Stimulated activated CD4-positive, alpha-beta T cell treated with anti-CD3 and anti-CD28 coated beads, Interleukin-15, amount 100 ng/mL, for 1 hour (primary cell): Measurements from ENCODE around the gene TDRD10.

Experiments used
- DNase-seq, 2 donors: peaks; one replicate each; pipeline ENCODE4 v3.0.0-alpha.2; 2020; ENCODE audit warnings: low read depth in 1 of 2, low spot score in 1 of 2

TDRD10 gene

DNA sequence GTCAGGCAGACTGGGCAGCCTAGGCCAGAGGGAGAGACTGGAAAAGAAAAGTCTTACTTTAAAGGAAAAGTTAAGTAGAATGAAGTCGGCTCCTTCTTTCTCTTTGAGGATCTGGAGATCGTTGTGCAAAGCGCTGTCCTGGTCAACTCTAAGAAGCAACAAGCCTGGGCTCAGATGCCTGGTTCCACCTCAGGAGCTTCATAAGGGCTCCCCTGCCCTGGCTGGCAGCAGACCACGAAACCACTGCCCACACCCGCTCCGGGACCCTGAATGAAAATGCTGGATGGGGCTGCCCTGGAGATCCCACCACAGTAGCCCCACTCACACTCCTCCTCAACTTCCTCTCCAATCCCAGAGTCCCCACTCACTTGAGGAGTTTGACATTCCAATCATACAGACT lies 50.0 kb downstream of the TDRD10 start:
- no peak for DNase-seq

DNA sequence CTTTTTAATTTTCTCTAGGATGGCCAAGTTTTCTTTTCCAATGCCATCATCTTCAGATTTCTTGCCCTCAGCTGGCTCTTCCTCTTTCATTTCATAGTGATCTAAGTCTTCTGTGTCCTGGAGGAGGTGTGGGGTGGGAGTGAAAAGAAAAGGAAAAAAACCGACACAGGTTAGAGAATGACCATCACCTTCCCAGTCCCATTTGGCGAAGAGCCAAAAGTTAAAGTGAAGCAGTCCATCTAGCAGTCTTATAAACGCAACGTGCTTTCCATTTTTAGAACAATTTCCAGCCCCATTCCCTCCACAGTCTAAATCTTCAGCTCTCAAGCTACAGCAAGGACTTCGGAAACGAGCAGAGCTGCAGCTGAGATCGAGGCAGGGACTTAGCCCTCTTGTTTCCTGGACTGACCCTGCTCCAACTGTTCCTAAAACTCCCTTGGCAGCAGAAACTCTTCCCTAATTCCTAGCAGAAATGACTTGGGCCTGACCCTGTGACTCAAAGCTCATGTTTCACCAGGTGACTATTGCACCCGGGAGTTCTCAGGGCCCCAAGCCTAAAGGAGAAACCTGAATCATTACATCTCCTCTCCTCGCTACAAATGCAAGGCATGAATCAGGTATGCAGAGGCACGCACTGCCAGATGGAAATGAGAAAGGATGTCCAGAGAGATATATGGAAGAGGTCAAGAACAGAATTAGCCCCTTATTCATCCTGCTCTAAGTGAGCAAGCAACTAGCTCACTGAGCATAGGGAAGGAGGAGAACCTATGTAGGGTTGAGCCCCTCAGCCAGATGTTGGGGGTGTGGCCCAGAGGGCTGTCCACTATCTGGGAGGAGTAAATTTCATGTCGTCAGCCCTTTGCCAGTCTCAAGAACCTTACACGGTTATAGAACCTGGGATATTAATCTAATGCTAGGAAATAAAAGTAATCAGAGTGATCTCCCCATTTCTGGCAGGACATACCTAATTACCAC lies 51.3 kb downstream of the TDRD10 start:
- DNase-seq, result no peak

DNA sequence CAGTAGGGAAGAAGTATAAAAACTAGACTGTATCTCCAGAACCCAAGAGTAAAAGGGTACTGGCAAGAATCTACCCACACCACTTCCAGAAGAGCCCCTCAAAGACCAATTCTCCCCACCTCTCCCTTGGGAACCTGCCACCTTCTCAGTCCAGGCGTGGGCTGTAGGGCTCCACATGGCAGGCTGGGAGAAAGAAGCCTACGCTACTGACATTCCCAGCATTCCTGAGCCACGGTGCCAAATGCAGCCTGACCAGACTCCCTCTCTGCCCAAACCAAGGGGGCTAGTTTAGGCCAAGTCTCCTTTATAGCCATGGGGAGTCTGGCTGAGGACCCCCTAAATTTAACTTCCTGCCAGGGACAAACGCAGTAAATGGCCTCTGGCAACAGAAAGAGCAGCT lies 54.4 kb downstream of the TDRD10 start:
- DNase-seq, result no peak

DNA sequence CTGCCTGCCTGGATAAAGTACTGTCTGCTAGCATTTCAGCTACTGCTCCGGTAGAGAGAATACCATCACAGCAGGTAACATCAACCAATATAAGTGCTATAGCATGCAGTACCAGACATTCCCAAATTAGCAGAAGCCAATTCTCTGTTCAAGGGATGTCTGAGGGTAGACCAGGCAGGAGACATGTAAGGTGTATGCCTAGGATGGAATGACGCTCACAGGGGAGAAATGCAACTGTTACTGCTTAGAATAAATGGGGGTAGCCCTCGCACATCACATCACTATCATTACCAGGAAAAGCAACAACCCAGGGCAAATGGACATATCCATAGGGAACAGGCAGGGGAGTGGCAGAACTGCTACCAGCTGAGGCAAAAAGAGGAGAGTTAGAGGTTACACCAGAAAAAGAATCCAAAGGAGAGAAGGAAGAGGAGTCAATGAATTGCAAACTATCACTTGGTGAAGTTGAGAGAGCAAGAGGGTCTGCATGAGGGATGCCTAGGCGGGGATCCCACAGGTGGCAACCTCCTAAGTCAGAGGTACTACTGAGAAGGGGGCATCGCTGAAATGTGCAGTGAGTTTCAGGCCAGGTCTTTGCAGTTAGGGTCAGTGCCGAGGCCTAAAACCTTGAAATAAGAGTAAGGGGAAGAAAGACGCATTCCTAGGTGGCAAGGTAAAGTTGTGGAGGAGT lies 55.4 kb downstream of the TDRD10 start:
- DNase-seq, result no peak

DNA sequence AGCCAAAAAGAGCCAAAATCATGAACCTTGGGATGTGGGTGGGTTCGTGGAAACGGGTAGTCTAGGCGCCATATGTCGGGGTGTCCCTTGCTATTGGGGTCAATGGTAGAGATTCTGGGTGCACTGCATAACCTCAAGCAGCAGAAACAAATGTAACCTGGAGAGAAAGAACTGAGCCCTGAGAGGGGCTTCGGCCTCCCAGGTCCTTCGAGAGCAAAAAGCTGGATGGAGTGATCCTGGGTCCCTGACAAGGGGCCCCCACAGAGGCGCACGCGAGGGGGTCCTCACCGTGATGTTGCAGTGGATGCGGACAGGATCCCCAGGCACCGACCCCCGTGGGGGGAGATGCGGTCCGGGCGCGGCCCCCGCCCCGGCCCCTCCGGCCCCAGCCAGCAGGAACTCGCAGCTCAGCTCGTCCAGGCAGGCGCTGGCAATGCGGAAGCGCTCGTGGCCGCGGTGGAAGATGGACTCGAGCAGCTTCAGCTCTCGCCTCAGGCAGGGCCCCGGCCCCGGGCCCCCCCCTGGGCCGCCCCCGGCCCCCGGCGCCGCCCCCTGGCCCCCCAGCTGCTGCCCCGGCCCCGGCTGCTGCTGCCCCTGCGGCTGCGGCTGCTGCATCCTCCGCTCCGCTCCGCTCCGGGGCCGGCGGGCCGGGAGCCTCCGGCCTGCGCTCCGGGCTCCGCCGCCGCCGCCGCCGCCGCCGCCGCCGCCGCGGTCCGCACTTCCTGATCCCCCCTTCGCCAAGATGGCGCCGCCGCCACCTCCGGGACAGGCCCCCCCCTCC lies 56.1 kb downstream of the TDRD10 start, which contains the start of gene UBE2Q1:
Gene UBE2Q1, minus strand, starts transcription at position 724 of the 781 bp plus-strand sequence. Its CDS starts 109 bp downstream, at position 615.
- no peak for DNase-seq

DNA sequence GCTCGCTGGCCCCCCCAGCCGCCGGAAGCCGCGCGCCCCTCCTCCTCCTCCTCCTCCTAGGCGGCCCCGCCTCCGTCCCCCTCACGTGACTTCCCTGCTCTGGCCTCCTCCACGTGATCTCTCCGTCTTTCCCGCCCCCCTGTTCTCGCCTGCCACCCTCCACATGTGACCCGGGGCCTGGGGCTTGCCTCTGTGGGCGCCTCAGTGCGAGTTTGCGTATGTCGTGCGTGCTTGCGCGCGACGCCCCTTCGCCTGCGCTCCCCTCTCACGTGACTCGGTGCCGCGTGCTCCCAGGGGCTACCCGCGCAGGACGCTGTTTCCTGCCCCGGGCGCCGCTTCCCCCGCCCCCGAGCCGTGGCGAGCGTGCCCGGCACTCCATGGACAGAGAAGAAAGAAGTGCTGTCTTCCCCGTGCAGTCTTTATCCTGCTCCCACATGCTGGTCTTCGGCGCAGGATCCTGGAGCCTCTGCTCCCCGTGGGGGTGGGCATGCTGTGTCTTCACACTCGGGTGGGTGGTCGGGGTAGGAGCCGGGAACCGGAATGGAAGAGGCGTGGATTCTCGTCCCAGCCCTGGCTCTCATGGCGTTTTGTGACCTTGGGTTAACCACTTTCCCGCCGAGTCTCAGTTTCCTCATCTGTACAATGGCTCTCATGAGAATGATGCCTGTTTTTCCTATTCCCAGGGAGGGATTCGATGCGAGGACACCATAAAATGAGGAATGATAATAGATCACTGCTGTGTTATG lies 56.9 kb downstream of the TDRD10 start:
- peak; percentile 98 to 99 for DNase-seq

DNA sequence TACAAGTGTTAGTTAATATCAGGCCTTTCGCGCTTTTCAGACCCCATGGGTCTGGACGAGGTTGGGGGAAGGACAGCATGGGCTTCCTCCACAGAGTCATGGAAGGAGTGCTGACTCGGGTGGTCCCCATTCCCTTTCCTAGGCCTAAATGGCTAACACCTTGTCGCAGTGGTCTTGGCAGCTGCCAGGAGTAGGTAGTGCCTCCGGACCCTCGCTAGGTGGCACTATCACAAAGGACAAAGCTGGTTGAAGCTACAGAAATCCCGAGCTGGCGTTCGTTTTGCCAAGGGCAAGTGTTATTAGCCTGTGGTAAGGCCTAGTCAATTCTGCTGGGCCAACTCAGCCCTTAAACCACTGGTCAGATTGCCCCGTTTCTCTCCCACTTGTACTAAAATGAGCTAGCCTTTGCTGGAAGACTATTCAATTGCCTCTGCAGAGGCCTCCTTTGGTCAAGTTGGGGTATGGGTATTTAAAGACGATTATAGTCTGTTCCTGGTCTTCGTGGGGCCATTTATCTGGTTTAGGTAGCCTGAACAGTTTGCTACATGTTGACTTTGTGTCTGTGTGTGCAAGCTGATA lies 57.5 kb downstream of the TDRD10 start:
- DNase-seq, result peak; percentile 53 to 57

DNA sequence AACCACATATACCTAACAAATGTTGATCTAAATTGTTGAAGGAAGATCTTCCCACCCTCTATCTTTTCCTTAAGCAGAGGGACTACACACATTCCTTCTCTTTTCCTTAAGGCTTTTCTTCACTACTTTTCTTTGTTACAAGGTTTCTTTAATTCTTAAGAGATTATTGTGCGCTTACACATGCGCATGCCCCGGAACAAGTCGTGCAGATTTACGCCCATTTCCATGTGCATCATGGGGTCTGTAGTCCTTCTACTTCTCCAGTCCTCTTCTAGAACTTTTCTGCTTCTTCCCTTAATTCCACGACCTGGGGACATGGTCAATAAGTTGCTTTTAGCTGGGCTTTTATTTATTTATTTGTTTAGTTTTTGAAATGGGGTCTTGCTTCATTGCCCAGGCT lies 63.9 kb downstream of the TDRD10 start:
- DNase-seq, result no peak

DNA sequence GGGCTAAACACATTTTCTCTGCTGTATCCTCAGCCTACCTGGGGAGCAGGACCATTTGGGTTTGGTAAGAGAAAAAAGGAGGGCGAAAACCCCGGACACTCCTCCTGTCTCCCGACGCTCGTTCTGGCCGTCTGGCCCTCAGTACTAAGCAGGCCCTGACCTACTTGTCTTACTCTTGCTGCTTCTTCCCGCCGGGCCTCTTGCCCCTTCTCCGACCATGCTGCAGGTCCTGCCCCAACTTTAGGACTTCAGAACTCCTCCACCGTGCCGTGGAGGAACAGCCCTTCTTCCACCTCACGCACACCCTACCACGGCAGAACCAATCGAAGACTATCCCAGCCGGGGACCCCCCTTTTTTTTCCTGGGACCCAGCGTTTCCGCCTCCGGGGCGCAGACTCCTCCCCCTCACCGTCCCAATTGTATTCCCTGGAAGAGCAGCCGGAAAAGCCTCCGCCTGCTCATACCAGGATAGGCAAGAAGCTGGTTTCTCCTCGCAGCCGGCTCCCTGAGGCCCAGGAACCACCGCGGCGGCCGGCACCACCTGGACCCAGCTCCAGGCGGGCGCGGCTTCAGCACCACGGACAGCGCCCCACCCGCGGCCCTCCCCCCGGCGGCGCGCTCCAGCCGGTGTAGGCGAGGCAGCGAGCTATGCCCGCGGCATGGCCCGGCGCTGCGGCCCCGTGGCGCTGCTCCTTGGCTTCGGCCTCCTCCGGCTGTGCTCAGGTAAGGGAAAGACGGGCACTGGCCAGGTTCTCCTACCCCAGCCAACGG lies 65.6 kb downstream of the TDRD10 start, which contains the start of gene CHRNB2:
Gene CHRNB2, plus strand, starts transcription at position 393 of the 771 bp plus-strand sequence. Its CDS starts 267 bp downstream, at position 660.
- peak; percentile 47 to 59 for DNase-seq

DNA sequence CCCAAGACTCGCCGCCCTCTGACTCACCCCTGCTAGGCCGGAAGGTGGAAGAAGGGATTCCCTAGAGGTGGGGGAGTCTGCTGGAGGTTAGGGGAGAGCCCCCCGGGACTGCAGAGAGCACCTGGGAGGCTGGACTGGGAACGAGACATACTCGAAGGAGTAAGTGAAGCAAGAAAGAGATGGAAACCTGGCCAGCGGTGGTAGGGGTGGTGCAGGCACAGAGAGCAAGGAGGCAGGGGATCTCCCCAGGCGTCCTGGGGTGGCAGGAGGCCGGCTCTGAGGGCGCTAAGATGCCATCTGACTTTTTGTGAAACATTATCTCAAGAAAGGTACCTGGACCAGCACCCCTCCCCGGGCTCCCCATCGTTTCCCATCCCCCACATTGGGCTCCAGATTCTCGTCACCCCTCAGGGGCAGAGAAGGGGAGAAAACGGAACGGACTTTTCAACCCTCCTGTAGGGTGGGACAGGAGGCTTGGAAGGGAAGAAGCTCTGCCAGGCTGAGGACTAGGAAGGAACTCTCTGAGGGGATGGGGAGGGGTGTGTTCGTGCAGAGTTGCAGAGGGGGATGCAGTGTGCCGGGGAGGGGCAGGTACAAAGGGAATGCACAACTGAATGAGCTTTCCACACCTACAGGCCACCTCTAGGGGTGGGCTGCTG lies 66.3 kb downstream of the TDRD10 start:
- no peak for DNase-seq

DNA sequence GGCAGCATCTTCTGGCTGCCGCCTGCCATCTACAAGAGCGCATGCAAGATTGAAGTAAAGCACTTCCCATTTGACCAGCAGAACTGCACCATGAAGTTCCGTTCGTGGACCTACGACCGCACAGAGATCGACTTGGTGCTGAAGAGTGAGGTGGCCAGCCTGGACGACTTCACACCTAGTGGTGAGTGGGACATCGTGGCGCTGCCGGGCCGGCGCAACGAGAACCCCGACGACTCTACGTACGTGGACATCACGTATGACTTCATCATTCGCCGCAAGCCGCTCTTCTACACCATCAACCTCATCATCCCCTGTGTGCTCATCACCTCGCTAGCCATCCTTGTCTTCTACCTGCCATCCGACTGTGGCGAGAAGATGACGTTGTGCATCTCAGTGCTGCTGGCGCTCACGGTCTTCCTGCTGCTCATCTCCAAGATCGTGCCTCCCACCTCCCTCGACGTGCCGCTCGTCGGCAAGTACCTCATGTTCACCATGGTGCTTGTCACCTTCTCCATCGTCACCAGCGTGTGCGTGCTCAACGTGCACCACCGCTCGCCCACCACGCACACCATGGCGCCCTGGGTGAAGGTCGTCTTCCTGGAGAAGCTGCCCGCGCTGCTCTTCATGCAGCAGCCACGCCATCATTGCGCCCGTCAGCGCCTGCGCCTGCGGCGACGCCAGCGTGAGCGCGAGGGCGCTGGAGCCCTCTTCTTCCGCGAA lies 69.4 kb downstream of the TDRD10 start:
- DNase-seq, result no peak

DNA sequence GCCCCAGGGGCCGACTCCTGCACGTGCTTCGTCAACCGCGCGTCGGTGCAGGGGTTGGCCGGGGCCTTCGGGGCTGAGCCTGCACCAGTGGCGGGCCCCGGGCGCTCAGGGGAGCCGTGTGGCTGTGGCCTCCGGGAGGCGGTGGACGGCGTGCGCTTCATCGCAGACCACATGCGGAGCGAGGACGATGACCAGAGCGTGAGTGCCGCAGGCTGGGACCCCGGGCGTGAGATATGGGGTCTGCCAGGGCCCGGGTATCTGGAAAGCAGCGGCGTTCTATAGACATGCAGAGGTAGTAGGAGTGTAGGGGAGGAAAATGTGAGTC lies 69.9 kb downstream of the TDRD10 start:
- no peak for DNase-seq

DNA sequence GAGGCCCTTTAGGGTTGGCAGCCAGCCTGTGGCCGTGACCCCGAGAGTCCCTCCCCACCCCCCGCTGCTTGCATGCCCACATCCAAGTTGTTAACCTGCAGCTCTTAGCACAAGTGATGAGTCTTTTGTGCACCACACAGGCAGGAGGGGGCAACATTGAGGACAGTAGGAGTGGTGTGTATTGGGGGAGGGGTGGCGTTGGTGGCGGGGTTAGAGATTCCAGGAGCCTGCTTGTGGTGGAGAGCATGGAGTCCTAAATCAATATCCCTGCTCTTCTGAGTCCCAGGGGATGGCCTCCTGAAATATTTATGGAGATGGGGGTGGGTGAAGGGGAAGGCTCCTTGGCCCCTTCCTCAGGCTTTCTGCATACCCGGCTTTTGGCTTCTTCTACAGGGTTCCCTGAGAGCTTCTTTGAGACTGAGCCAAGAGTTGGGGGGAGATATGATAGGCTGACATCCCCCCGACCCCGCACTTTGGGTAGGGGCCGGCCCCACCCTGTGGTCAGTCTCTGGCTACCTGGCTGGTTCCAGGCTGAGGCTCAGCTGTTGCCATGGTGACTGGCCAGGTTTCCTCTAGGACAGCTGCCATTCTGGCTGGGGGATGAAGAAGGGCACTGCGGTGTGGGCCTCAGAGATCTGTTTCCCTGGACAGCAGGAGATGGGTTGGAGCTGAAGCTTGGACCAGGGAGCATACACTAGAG lies 70.6 kb downstream of the TDRD10 start:
- no peak for DNase-seq

DNA sequence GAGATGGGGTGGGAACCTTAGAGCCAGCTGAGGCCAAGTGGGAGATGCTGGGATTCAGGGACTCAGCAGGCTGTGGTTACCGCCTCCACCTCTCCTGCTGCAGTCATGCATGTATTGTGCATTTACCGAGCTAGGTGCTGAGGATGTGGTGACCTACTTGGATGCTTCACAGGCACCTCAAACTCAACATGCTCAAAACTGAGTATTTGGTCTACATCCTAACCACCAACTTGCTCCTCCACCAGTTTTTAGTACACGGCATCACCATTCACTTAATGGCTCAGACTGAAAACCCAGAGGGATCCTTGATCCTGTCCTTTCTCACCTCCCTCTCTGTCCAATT lies 71.1 kb downstream of the TDRD10 start:
- no peak for DNase-seq

DNA sequence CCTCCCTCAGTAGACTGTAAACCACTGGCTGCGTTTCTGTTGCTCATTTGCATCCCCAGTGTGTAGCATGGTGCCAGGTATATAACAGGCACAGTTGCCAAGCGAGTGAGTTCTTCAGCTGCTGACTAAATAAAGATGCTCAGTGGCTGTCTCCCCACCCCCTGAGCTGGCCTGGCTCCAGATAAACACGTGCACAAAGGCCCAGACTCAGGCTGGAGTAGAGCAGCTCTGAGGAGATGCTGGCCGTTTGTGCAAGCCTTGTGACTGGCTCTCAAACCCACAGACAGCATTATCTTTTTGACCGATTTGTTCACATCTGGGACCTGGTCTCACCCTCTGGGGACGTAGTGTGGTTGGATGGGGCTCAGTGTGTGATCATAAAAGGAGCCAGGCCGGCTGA lies 72.7 kb downstream of the TDRD10 start:
- DNase-seq, result no peak

DNA sequence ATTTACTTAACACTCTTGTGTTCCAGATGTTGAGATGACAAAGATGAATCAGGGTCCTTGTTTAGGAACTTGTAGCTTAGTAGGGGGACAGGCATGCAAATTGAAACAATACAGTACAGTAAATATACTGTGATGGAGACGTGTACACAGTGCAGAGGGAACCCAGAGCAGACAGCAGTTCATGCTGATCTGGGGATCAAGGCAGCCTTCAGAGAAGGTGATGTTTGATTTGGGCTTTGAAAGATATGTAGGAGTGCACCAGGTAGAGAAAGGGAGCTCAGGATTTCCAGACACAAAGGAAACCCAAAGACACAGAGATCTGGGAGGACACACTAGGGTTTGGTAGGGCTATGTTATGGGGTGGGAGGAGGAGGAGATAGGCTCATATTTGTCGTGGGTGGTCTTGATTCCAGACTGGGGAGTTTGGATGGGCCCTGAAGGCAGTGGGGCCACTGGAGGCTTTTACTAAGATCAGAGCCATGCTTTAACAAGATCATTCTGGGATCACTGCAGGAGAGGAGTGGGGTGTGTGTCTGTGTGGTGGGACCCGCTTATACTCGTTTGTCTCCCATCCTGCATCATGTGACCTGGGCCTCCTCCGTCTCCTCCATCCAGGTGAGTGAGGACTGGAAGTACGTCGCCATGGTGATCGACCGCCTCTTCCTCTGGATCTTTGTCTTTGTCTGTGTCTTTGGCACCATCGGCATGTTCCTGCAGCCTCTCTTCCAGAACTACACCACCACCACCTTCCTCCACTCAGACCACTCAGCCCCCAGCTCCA lies 73.3 kb downstream of the TDRD10 start:
- DNase-seq, result no peak

DNA sequence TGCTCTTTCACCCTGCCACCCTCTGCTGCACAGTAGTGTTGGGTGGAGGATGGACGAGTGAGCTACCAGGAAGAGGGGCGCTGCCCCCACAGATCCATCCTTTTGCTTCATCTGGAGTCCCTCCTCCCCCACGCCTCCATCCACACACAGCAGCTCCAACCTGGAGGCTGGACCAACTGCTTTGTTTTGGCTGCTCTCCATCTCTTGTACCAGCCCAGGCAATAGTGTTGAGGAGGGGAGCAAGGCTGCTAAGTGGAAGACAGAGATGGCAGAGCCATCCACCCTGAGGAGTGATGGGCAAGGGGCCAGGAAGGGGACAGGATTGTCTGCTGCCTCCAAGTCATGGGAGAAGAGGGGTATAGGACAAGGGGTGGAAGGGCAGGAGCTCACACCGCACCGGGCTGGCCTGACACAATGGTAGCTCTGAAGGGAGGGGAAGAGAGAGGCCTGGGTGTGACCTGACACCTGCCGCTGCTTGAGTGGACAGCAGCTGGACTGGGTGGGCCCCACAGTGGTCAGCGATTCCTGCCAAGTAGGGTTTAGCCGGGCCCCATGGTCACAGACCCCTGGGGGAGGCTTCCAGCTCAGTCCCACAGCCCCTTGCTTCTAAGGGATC lies 74.0 kb downstream of the TDRD10 start:
- no peak for DNase-seq
